Activated CD4-positive, alpha-beta T cell treated with anti-CD3 and anti-CD28 coated beads, Interleukin-2, amount 50 U/mL, for 48 hours (primary cell): ENCODE measurements around the gene SNX15.
A peak's percentile ranks its signal among the peaks of the same experiment; 100 is the strongest.
"Not testable (repeated sequence)": the region's sequence is repeated elsewhere in the genome, so short reads cannot be mapped to it uniquely, and the experiment has no call there.

Experiments used
- DNase-seq, 2 experiments: peaks; one replicate each; pipeline ENCODE4 v3.0.0-alpha.2; 2020

Gene SNX15

GRCh38 chr11:65027213-65028067, at the start of gene SNX15:
Gene SNX15 (plus strand): TSS chr11:65027439. CDS start chr11:65027538, 99 bp downstream.
- peak; percentile 89 to 94 for DNase-seq

GRCh38 chr11:64983339-64983738, 43.9 kb upstream of the SNX15 start:
- not testable (repeated sequence) for DNase-seq

- no peak for DNase-seq
Observed at GRCh38 chr11:64987998-64988854, 39.0 kb upstream of the SNX15 start.

- no peak for DNase-seq
Observed at GRCh38 chr11:64989416-64989815, 37.8 kb upstream of the SNX15 start.

- DNase-seq: no peak
Observed at GRCh38 chr11:64990222-64990923, 36.9 kb upstream of the SNX15 start.

- no peak for DNase-seq
Observed at GRCh38 chr11:64994318-64994717, 32.9 kb upstream of the SNX15 start.

- DNase-seq: no peak
Observed at GRCh38 chr11:64996327-64996709, 30.9 kb upstream of the SNX15 start.

GRCh38 chr11:64996710-64997380, 30.4 kb upstream of the SNX15 start, which contains the start of gene BATF2:
Gene BATF2 (minus strand): TSS chr11:64996971. CDS start chr11:64996914, 57 bp downstream.
- DNase-seq: no peak

GRCh38 chr11:64998141-64998540, 29.1 kb upstream of the SNX15 start:
- peak; percentile 14 to 21 for DNase-seq

- peak; percentile 10 to 25 for DNase-seq
Observed at GRCh38 chr11:64998690-64999431, 28.4 kb upstream of the SNX15 start.

GRCh38 chr11:64999478-64999877, 27.8 kb upstream of the SNX15 start:
- no peak for DNase-seq

- no peak for DNase-seq
Observed at GRCh38 chr11:65002706-65003105, 24.5 kb upstream of the SNX15 start.

- DNase-seq: no peak
Observed at GRCh38 chr11:65003282-65003681, 24.0 kb upstream of the SNX15 start.

- DNase-seq: not testable (repeated sequence)
Observed at GRCh38 chr11:65003968-65004367, 23.3 kb upstream of the SNX15 start.

- DNase-seq: no peak
Observed at GRCh38 chr11:65008016-65008415, 19.2 kb upstream of the SNX15 start.

GRCh38 chr11:65008873-65009272, 18.4 kb upstream of the SNX15 start:
- no peak for DNase-seq

GRCh38 chr11:65013130-65013887, 13.9 kb upstream of the SNX15 start:
- peak; percentile 93 to 95 for DNase-seq

- DNase-seq: peak; percentile 87 to 89
Observed at GRCh38 chr11:65013888-65014725, 13.1 kb upstream of the SNX15 start, which contains the start of gene ARL2. Gene ARL2 (plus strand): TSS chr11:65014160. CDS start chr11:65014208, 48 bp downstream.

GRCh38 chr11:65014726-65015227, 12.5 kb upstream of the SNX15 start:
- DNase-seq: no peak

GRCh38 chr11:65016705-65017104, 10.5 kb upstream of the SNX15 start:
- DNase-seq: no peak
